ENCODE measurements around the gene TTC33.

The TTC33 gene

GRCh38 chr5:40485021-40485998, 270.5 kb downstream of the TTC33 start:
- DNase-seq (ENCODE audit: low spot score) = no peak

- DNase-seq (ENCODE audit: low spot score) = no peak
These were observed 271.3 kb downstream of the TTC33 start for GRCh38 chr5:40484495-40484894.

DNA sequence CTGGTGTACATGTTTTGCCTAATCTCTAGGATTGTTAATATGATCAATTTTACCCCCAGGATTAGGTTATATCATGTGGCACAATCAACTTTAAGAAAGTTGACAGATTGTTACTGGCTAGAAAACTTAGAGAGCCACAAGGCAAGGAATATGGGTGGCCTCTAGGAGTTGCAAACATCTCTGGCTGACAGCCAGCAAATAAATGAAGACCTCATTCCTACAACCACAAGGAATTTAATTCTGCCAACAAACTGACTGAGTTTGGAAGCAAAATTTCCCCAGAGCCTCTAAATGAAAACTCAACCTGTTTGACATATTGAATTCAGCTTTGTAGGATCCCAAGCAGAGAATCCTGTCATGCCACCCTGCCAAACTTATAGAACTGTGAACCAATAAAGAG, 272.4 kb downstream of the TTC33 start:
- no peak for DNase-seq (ENCODE audit: low spot score)

GRCh38 chr5:40481241-40481640, 274.5 kb downstream of the TTC33 start:
- DNase-seq (ENCODE audit: low spot score) = no peak

DNA sequence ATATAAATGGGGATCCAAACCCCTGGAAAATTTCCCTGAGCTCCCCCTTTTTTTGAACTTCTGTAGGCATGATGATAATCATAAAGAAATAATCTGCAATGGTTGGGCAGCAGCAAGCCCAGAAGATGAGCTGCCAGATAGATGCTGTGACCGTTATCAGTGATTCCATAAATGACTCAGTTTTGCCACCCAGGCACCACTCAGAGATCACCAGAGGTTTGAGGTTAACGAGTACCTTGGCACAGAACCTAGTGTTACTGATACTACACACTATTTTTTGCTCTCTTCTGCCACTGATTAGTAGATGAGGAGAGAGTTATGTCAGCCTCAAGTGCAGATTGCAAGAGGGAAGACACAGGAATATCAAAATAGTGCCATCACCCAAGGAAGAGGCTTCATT, 275.4 kb downstream of the TTC33 start:
- DNase-seq (ENCODE audit: low spot score) = no peak

- DNase-seq (ENCODE audit: low spot score) = no peak
These were observed 275.8 kb downstream of the TTC33 start for GRCh38 chr5:40479939-40480338.

DNA sequence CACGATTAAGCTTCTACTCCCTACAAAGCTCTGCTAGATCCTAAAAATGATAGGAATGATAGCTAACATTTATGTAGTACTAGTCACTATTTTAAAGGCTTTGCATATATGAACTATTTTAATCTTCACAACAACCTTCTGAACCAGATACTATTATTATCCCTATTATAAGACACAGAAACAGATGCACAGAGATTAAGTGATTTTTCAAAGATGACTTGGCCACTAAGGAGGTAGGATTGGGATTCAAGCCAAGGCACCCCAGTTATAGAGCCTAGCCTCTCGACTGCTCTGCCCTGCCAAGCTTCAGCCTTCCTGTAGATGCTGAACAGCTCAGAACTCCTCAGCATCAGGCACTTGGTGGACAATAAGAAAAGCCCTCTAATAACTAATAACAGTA, 277.0 kb downstream of the TTC33 start:
- DNase-seq (ENCODE audit: low spot score) = no peak

DNA sequence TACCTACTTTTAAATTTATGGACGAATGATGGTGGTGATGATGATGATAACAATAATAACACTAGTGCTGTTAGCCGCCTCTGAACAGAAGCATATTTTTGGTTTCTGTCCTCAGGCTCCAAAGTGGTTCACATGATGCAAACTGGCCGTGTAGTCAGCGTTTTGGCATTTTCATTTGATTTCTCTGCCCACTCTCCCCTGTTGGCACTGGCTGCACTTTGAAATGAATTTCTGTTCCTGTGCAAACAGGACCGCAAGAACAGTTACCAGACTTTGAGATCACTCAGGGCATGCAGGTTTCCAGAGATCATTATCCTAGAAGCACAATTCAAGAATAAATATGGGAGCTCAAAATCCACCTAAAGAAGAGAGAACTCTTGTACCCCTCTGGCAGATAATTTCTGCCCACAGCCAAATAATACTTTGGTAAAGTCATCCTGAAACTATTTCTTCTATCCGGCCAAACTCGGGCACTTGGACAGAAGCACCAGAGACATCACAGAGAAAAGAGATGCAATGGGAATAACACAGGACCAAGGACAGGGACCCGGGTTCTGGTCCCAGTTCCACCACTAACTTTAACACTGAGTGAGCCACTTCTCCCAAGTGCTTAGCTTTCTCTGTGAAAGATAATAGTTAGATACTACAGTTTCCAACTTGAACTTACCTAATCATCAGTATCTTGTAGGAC, 277.8 kb downstream of the TTC33 start:
- no peak for DNase-seq (ENCODE audit: low spot score)

GRCh38 chr5:40475561-40475960, 280.2 kb downstream of the TTC33 start:
- DNase-seq (ENCODE audit: low spot score) = no peak

DNA sequence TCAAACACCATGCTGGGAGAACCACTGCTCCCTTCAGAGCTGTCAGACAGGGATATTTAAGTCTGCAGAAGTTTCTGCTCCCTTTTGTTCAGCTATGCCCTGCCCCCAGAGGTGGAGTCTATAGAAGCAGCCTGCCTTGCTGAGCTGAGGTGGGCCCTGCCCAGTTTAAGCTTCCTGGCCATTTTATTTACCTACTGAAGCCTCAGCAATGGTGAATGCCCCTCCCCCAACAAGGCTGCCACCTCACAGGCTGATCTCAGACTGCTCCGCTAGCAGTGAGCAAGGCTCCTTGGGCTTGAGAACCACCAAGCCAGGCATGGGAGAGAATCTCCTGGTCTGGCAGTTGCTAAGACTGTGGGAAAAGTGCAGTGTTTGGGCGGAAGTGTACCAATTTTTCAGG, 281.5 kb downstream of the TTC33 start:
- no peak for DNase-seq (ENCODE audit: low spot score)

DNA sequence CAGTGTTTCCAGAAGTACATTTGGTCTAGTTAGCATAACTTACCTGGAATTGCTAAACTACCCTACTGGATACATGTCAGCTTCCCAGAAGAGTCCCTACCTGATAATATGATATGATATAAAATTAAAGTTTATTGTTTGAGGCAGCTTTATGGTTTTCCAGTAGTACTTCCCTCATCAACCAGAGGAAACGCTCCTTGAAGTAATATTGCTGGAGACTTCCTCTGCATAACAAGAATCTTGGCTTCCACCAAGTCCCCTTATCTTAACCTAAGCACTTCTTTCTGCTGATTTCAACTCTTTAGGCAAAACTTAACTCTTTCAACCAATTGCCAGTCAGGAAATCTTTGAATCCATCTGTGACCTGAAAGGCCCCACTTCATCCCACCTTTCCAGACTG, 290.3 kb downstream of the TTC33 start:
- DNase-seq (ENCODE audit: low spot score) = no peak

DNA sequence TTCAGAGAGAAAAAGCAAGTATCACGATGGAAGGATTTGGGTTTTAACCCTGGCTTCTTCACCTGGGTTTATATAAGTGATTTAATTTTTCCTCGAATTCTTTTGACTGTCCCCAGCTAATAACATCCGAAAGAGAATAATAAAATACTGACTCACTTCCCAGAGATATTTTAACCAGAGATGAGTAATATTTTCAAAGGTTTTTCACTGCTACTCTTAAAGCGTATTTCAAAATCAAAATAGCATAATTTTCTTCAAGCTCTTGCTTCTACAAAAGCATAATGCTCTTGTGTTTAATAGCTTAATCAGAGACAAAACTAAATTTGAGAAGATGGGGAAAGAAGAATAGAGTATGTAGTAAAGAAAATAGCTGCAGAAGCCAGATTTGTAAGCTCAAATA, 291.2 kb downstream of the TTC33 start:
- no peak for DNase-seq (ENCODE audit: low spot score)
